Esophagus squamous epithelium (tissue), 5 donors: ENCODE results near the gene TLE3. TPM values are rescaled to one million over a fixed set of nuclear protein-coding genes. Genes with fewer than 3 reads are reported as not detected.
A peak's percentile ranks its signal among the peaks of the same experiment; 100 is the strongest.

ENCODE experiments used
- DNase-seq: peaks from one replicate; lab custom pipeline; 2025; lab: John Stamatoyannopoulos, UW
- H3K27ac ChIP-seq, 4 donors: fragments of 200-600 bp; sonication (generic); one replicate each; pipeline ENCODE4 v1.5.1; 2016 to 2019; ENCODE audit warnings: mild to moderate bottlenecking in 1 of 4
- H3K27me3 ChIP-seq, 4 donors: fragments of 200-600 bp; sonication (generic); 1 replicate in 3 of 4; 2 replicates in 1 of 4; pipeline versions ENCODE4 v1.5.1 to v1.6.0; 2017 to 2021; ENCODE audit warnings: antibody characterized with exemption in 1 of 4
- H3K36me3 ChIP-seq, 3 donors: fragments of 200-600 bp; sonication (generic); one replicate each; pipeline ENCODE4 v1.5.1; 2016 to 2019
- H3K4me1 ChIP-seq, 3 donors: fragments of 200-600 bp; sonication (generic); one replicate each; pipeline ENCODE4 v1.5.1; 2017 to 2019
- H3K4me3 ChIP-seq, 4 donors: fragments of 200-600 bp; sonication (generic); 1 replicate in 3 of 4; 2 replicates in 1 of 4; pipeline ENCODE4 v1.5.1; 2016 to 2019; ENCODE audit warnings: mild to moderate bottlenecking in 2 of 4, moderate library complexity in 1 of 4
- H3K9me3 ChIP-seq, 3 donors: fragments of 200-600 bp; sonication (generic); one replicate each; pipeline ENCODE4 v1.5.1; 2016 to 2019
- POLR2A ChIP-seq, 4 donors: fragments of 450-650 bp; IDR thresholded peaks; one replicate each; pipeline ENCODE4 v1.6.1; 2017; ENCODE audit warnings: antibody characterized with exemption in 4 of 4, mild to moderate bottlenecking in 4 of 4, moderate library complexity in 3 of 4
- WGBS, 2 donors: methylation state at CpG; one replicate each; pipeline ENCODE4 v1.1.5; 2018; 5-methylcytosine and 5-hydroxymethylcytosine counted together
- intact Hi-C: fragments of 100-400 bp; cut with DNase I; formaldehyde crosslinking; loops from one replicate; pipeline ENCODE4 v1.15.0; 2022
- total RNA-seq, 4 donors: library from RNA; depleted of rRNA; stranded (reverse); fragments of >200 nt; gene quantifications; one replicate each; pipeline ENCODE4 v1.1.0, GENCODE V29; 2016
- TF ChIP-seq, protein P1 (sequence below), 6 experiments: fragments of 450-650 bp in 4 of 6; fragments of 200-600 bp in 2 of 6; sonication (generic) in 2 of 6; IDR thresholded peaks; one replicate each; pipeline ENCODE4 v1.5.1; 2016 to 2019; ENCODE audit warnings: antibody characterized with exemption in 6 of 6, mild to moderate bottlenecking in 4 of 6, moderate library complexity in 4 of 6
- donor health status: DM: yes; HTN: yes; CAD: no.

The TLE3 gene
- total RNA-seq, 4 donors from 2014 or later: 49.6 to 133 (median 64.4) TPM

DNA sequence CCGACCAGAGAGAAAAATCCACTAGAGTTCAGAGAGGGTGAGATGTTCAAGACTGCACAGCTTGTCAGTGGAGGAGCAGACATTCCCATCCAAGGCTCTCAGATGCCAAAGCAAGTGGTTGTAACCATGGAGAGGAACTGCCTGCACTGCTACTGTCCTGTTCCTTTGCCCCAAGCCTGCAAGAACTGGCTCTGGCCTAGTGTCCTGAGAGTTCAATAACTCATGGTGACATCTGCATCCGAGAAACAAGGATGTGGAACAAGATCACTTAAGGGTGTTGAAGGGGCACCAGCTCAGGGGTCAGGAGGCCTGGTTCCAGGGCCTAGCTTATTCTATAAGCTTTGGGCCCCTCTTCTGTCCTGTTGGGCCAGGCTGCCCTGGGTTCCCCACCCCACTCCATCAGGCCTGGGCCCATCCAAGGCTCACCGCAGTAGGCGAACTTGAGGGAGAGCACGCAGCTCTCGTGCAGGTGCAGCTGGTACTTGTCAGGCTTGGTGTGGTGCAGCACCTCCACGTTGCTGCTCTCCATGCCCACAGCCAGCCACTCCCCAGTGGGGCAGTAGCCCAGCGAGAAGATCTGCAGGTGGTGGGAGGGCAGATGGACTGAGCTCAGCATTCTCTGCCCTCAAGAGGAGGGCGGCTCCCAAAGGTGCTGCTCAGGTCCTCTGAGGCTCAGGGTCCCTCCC lies 45.6 kb downstream of the TLE3 start:
- DNase-seq: no peak
- no peaks in the 10 kb centered on the region for H3K9me3 ChIP-seq
- peak overlapping the region in 1 of 4 donors; percentile 2 for H3K27ac ChIP-seq
- TF ChIP-seq, protein P1, sequence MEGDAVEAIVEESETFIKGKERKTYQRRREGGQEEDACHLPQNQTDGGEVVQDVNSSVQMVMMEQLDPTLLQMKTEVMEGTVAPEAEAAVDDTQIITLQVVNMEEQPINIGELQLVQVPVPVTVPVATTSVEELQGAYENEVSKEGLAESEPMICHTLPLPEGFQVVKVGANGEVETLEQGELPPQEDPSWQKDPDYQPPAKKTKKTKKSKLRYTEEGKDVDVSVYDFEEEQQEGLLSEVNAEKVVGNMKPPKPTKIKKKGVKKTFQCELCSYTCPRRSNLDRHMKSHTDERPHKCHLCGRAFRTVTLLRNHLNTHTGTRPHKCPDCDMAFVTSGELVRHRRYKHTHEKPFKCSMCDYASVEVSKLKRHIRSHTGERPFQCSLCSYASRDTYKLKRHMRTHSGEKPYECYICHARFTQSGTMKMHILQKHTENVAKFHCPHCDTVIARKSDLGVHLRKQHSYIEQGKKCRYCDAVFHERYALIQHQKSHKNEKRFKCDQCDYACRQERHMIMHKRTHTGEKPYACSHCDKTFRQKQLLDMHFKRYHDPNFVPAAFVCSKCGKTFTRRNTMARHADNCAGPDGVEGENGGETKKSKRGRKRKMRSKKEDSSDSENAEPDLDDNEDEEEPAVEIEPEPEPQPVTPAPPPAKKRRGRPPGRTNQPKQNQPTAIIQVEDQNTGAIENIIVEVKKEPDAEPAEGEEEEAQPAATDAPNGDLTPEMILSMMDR (IDR thresholded peaks at IDR 0.05): no peak
- no peak for TF ChIP-seq POLR2A (IDR thresholded peaks at IDR 0.05)
- peaks cover 68 to 100% (median 73%) of the 10 kb centered on the region in 3 donors for H3K36me3 ChIP-seq
- no peaks in the 10 kb centered on the region for H3K27me3 ChIP-seq
- H3K4me1 ChIP-seq: peaks cover 0 to 9% (median 3%) of the 10 kb centered on the region in 3 donors
- no peak overlapping the region for H3K4me3 ChIP-seq
- intact Hi-C loops: no loop called here
- 78 to 90% methylated on average over 3 to 8 of the region's 9 CpGs for WGBS, 2 donors

DNA sequence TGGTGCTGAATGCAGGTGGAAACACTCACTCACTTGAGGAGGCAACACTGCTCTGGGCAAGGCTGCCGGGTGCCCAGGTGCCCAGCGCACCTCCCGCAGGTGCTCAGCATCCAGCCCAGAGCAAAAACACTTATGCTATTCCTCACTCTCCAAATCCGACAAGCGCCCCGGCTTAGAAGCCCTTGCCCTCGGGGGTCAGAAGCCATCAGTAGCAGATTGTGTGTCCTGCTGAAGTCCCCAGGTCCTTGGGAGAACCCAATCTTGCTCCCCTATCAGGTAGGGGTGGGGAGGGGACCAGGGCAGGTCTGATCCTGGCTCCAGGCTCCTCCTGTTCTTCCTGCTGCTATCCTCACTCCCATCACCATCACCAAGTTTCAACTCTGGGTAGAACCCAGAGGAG lies 46.7 kb downstream of the TLE3 start:
- H3K36me3 ChIP-seq: peaks cover 57 to 98% (median 62%) of the 10 kb centered on the region in 3 donors

DNA sequence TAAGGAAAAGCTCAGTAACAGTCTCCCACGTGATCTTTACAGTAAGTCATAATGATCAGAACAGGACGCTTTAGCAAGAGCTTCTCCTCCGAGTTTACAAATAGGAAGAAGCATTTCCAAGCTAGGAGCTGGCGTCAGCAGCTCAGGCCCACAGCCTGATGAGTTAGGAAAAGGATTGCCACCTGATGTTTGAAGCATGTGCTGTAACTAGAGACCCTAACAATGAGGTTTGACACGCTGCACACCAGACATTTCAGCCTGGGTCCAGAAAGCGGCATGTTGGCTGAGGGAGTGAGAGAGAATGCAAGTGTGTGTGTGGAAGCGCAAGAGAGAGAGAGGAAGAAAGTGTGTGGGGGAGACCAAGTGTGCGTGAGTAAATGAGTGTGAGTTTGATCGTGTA lies 47.3 kb downstream of the TLE3 start:
- no peak for DNase-seq
- Histone ChIP-seq H3K4me3 (no peak overlapping the region), H3K27ac (no peak overlapping the region), H3K27me3 (no peaks in the 10 kb centered on the region), H3K9me3 (no peaks in the 10 kb centered on the region), H3K36me3 (peaks cover 56 to 92% (median 58%) of the 10 kb centered on the region in 3 donors), H3K4me1 (peaks cover 0 to 9% (median 3%) of the 10 kb centered on the region in 3 donors)
- no peak for TF ChIP-seq POLR2A (IDR thresholded peaks at IDR 0.05)
- TF ChIP-seq, protein P1 (IDR thresholded peaks at IDR 0.05): no peak
- WGBS, 2 donors: 88 to 90% methylated on average over 7 to 9 of the region's 9 CpGs
- intact Hi-C loops: no loop called here

More for the DNA sequence above, 46.7 kb downstream of the TLE3 start:
- TF ChIP-seq POLR2A (IDR thresholded peaks at IDR 0.05): no peak
- TF ChIP-seq, protein P1 (IDR thresholded peaks at IDR 0.05): no peak
- Histone ChIP-seq H3K4me1 (peaks cover 0 to 9% (median 3%) of the 10 kb centered on the region in 3 donors), H3K4me3 (no peak overlapping the region), H3K27ac (no peak overlapping the region), H3K9me3 (no peaks in the 10 kb centered on the region), H3K27me3 (no peaks in the 10 kb centered on the region)
- intact Hi-C loops: no loop called here
- 94 to 95% methylated on average over 4 to 7 of the region's 7 CpGs for WGBS, 2 donors
- DNase-seq: no peak

DNA sequence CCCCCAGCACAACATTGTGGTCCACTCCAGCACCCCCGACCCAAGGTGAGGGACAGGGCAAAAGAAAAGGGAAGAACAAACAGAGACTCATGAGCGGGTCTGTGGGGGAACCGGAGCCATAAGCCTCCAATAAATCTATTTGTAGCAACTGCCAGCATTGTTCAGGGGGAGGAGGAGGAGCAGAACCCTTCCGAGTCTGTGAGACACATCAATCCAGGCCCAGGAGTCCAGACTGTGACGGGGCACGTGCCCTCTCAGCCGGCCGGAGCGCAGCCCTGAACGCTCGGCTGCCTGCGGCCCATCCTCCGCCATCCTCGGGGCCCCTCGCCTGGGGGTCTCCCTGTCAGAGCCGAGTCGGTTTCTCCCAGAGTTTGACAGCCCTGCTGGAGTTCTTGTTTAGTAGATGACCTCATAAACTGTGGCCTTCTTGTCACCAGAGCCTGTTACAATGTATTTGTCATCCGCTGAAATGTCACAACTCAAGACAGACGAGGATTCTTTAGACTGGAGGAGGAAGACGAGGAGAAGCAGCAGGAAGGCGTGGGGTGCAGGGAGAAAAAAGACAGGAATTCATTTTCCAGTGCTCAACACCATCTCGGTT lies 47.9 kb downstream of the TLE3 start:
- H3K9me3 ChIP-seq: no peaks in the 10 kb centered on the region
- WGBS, 2 donors: 81 to 85% methylated on average over 15 of the region's 22 CpGs
- DNase-seq: no peak
- H3K4me1 ChIP-seq: peaks cover 0 to 9% (median 3%) of the 10 kb centered on the region in 3 donors
- peaks cover 52 to 86% (median 52%) of the 10 kb centered on the region in 3 donors for H3K36me3 ChIP-seq
- no peak overlapping the region for H3K27ac ChIP-seq
- no peak overlapping the region for H3K4me3 ChIP-seq
- H3K27me3 ChIP-seq: no peaks in the 10 kb centered on the region
- intact Hi-C loops: no loop called here
- TF ChIP-seq, protein P1 (IDR thresholded peaks at IDR 0.05): no peak
- no peak for TF ChIP-seq POLR2A (IDR thresholded peaks at IDR 0.05)
